ENCODE measurements around the gene TCOF1.

Gene TCOF1

GRCh38 chr5:150326707-150327106 is 30.8 kb upstream of the TCOF1 start:
- no peak for DNase-seq

GRCh38 chr5:150327139-150327538 is 30.4 kb upstream of the TCOF1 start:
- DNase-seq: no peak

- DNase-seq: no peak
These were observed 29.0 kb upstream of the TCOF1 start for GRCh38 chr5:150328515-150328914.

GRCh38 chr5:150329038-150329437 is 28.5 kb upstream of the TCOF1 start:
- no peak for DNase-seq

- no peak for DNase-seq
These were observed 27.3 kb upstream of the TCOF1 start for GRCh38 chr5:150329881-150330876.

GRCh38 chr5:150333400-150333799 is 24.1 kb upstream of the TCOF1 start:
- no peak for DNase-seq

- no peak for DNase-seq
These were observed 21.7 kb upstream of the TCOF1 start for GRCh38 chr5:150335778-150336177.

GRCh38 chr5:150338546-150338945 is 19.0 kb upstream of the TCOF1 start:
- no peak for DNase-seq

GRCh38 chr5:150339165-150339564 is 18.3 kb upstream of the TCOF1 start:
- no peak for DNase-seq

- no peak for DNase-seq
These were observed 17.7 kb upstream of the TCOF1 start for GRCh38 chr5:150339841-150340240.

GRCh38 chr5:150340614-150341255 is 16.8 kb upstream of the TCOF1 start:
- no peak for DNase-seq

GRCh38 chr5:150341331-150341730 is 16.2 kb upstream of the TCOF1 start:
- no peak for DNase-seq

- DNase-seq: no peak
These were observed 15.5 kb upstream of the TCOF1 start for GRCh38 chr5:150341989-150342388.

GRCh38 chr5:150342583-150342982 is 14.9 kb upstream of the TCOF1 start:
- DNase-seq: no peak

GRCh38 chr5:150343994-150344631 is 13.4 kb upstream of the TCOF1 start:
- DNase-seq: no peak

- DNase-seq: no peak
These were observed 11.8 kb upstream of the TCOF1 start for GRCh38 chr5:150345716-150346115.

- no peak for DNase-seq
These were observed 10.9 kb upstream of the TCOF1 start for GRCh38 chr5:150346592-150346991.

- DNase-seq: no peak
These were observed 10.5 kb upstream of the TCOF1 start for GRCh38 chr5:150347003-150347402.

- no peak for DNase-seq
These were observed 10.0 kb upstream of the TCOF1 start for GRCh38 chr5:150347451-150347850.

- no peak for DNase-seq
These were observed 7.7 kb upstream of the TCOF1 start for GRCh38 chr5:150349681-150350275.

GRCh38 chr5:150350524-150351344 is 6.8 kb upstream of the TCOF1 start:
- DNase-seq: no peak

All from SIG-M5 (cell line).